Testis (tissue), 2 donors: Measurements from ENCODE around the gene RASAL2.

Source experiments
- CTCF ChIP-seq, 3 experiments: fragments of 450-650 bp in 2 of 3; fragments of 200-600 bp in 1 of 3; sonication (generic) in 1 of 3; IDR thresholded peaks; one replicate each; pipeline ENCODE4 v1.5.1; 2016 to 2019; ENCODE audit warnings: antibody characterized with exemption in 3 of 3, mild to moderate bottlenecking in 2 of 3, moderate library complexity in 1 of 3
- POLR2A ChIP-seq: fragments of 450-650 bp; IDR thresholded peaks from one replicate; pipeline ENCODE4 v1.6.1; 2017; ENCODE audit warnings: antibody characterized with exemption, mild to moderate bottlenecking, moderate library complexity

GRCh38 chr1:178266113-178266512, 172.2 kb downstream of the RASAL2 start:
- no peak for TF ChIP-seq CTCF (IDR thresholded peaks at IDR 0.05)
- no peak for TF ChIP-seq POLR2A
